HepG2 (cell line): ENCODE results near the gene SRP9. TPM values are rescaled to one million over a fixed set of nuclear protein-coding genes. Genes with fewer than 3 reads are reported as not detected.

Experiments
- AKAP8 ChIP-seq: sonication (generic); formaldehyde crosslinking; IDR thresholded peaks from 2 replicates; pipeline ENCODE4 v1.5.1; 2020; ENCODE audit warnings: mild to moderate bottlenecking, missing genetic modification reagents
- ATF1 ChIP-seq: IDR thresholded peaks from 2 replicates; pipeline ENCODE4 v1.6.1; 2016; ENCODE audit warnings: mild to moderate bottlenecking, control low read depth
- ATF7-NPFF ChIP-seq: sonication (generic); formaldehyde crosslinking; IDR thresholded peaks from 2 replicates; pipeline ENCODE4 v1.8.1; 2023; ENCODE audit warnings: mild to moderate bottlenecking, low read depth, missing genetic modification reagents, moderate library complexity
- CREB1 ChIP-seq, 2 experiments: fragments of 450-650 bp in 1 of 2; IDR thresholded peaks; 2 replicates each; pipeline ENCODE4 v1.6.1; 2016 to 2017; ENCODE audit warnings: control low read depth in 1 of 2, mild to moderate bottlenecking in 1 of 2, missing compliant biosample characterization in 1 of 2, missing genetic modification characterization in 1 of 2
- FOXJ3 ChIP-seq: sonication (generic); formaldehyde crosslinking; IDR thresholded peaks from 2 replicates; pipeline ENCODE4 v1.4.0; 2020; ENCODE audit warnings: missing genetic modification reagents, mild to moderate bottlenecking, borderline replicate concordance
- KDM3A ChIP-seq: IDR thresholded peaks from 2 replicates; pipeline ENCODE4 v1.6.1; 2018; ENCODE audit warnings: low read depth, missing compliant biosample characterization
- RCOR2 ChIP-seq: IDR thresholded peaks from 2 replicates; pipeline ENCODE4 v1.6.1; 2016; ENCODE audit warnings: missing biosample characterization, missing genetic modification reagents
- ZBTB42 ChIP-seq: sonication (generic); formaldehyde crosslinking; IDR thresholded peaks from 2 replicates; pipeline ENCODE4 v1.5.0; 2020; ENCODE audit warnings: mild to moderate bottlenecking, missing genetic modification reagents
- ZKSCAN5 ChIP-seq: sonication (generic); formaldehyde crosslinking; IDR thresholded peaks from 2 replicates; pipeline ENCODE4 v1.5.1; 2020; ENCODE audit warnings: mild to moderate bottlenecking, missing genetic modification reagents
- ZMYM2 ChIP-seq: sonication (generic); formaldehyde crosslinking; IDR thresholded peaks from 2 replicates; pipeline ENCODE4 v1.8.0; 2022; ENCODE audit warnings: mild to moderate bottlenecking, missing genetic modification reagents
- ZNF12 ChIP-seq: sonication (generic); formaldehyde crosslinking; IDR thresholded peaks from 2 replicates; pipeline ENCODE4 v1.5.0; 2020; ENCODE audit warnings: missing genetic modification reagents
- ZNF460 ChIP-seq: sonication (generic); formaldehyde crosslinking; IDR thresholded peaks from 2 replicates; pipeline ENCODE4 v1.5.1; 2020; ENCODE audit warnings: missing genetic modification reagents, mild to moderate bottlenecking, borderline replicate concordance
- ZNF543 ChIP-seq: sonication (generic); formaldehyde crosslinking; IDR thresholded peaks from 2 replicates; pipeline ENCODE4 v1.4.0; 2020; ENCODE audit warnings: mild to moderate bottlenecking, missing genetic modification reagents
- ZNF746 ChIP-seq: sonication (generic); formaldehyde crosslinking; IDR thresholded peaks from 2 replicates; pipeline ENCODE4 v1.8.0; 2022; ENCODE audit warnings: mild to moderate bottlenecking, missing genetic modification reagents
- polyA plus RNA-seq, 8 experiments: library from polyadenylated mRNA; depleted of rRNA in 3 of 8; stranded (reverse) in 7 of 8; unstranded in 1 of 8; fragments of >200 nt; fragmentation: Illumina TruSeq in 4 of 8; extraction: Trizol in 4 of 8; gene quantifications; 2 replicates each; pipeline versions ENCODE4 v1.2.1 to v1.2.3, GENCODE V29; 2011 to 2016; ENCODE audit warnings: low read depth in 4 of 8, missing spikeins in 1 of 8, mixed read lengths in 1 of 8; ENCODE audit not compliant: insufficient read depth in 1 of 8
- total RNA-seq, 5 experiments: library from RNA; depleted of rRNA; stranded (reverse); fragments of >200 nt; fragmentation: Illumina TruSeq; extraction: Trizol; gene quantifications; 2 replicates each; pipeline ENCODE4 v1.2.3, GENCODE V29; 2016; ENCODE audit warnings: low read depth in 1 of 5
- TF ChIP-seq, protein P1 (sequence below): sonication (generic); formaldehyde crosslinking; IDR thresholded peaks from 2 replicates; pipeline ENCODE4 v1.4.0; 2020; ENCODE audit warnings: low read depth, mild to moderate bottlenecking, missing genetic modification reagents
- TF ChIP-seq, protein P2 (sequence below): sonication (generic); formaldehyde crosslinking; IDR thresholded peaks from 2 replicates; pipeline ENCODE4 v1.5.0; 2020; ENCODE audit warnings: missing genetic modification reagents
- TF ChIP-seq, protein P3 (sequence below): sonication (generic); formaldehyde crosslinking; IDR thresholded peaks from 2 replicates; pipeline ENCODE4 v1.8.1; 2023; ENCODE audit warnings: mild to moderate bottlenecking, missing genetic modification reagents
- TF ChIP-seq, protein P4 (sequence below): sonication (generic); formaldehyde crosslinking; IDR thresholded peaks from 2 replicates; pipeline ENCODE4 v1.4.0; 2020; ENCODE audit warnings: mild to moderate bottlenecking, missing genetic modification reagents

Gene SRP9
- total and polyA plus RNA-seq, 2 of the 13 experiments (the other 11 are each of a cell fraction or from before 2014, with no cell fraction given): 251 to 307 TPM

DNA sequence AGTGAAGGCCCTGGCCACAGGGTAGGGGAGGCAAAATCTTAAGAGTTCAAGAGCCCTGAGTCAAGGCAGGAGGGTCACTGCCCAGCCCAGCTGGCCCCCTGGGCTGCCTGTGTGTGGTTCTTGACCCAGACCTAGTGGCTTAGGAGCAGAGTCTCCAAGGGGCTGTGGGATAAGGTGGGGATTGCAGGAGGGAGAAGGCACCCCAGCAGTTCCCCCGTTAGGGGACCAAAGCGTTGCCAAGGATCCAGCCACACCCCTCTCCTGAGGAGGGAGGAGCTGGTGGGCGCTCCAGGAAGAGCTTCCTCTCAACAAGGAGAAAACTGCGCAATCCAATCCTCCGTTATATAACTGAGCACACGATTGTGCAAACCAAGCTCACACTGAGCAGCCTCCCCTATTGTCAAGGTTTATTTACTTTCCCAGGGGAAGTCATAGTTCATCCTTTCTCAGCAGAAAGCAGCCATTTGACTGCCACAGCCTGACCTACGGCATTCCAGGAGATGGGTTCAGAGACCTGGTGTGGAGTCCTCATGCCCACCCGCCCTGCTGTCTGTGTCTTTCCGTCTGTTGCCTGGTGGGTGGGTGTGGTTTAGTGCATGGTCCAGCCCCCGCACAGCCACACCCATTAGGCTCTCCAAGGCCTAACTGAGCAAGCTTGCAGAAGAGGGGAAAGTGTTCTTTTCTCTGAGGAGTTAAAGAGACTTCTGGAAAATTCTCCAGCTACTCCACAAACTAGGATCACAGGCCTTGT, 35.8 kb downstream of the SRP9 start (continued):
- peak; percentile 90 for TF ChIP-seq ZMYM2 (CRISPR knock-in tag)
- peak; percentile 48; the same call in 1 of the 2 replicates for TF ChIP-seq ZNF460 (CRISPR knock-in tag)
- TF ChIP-seq ATF1 (CRISPR knock-in tag): peak; percentile 43; the same call in 1 of the 2 replicates
- TF ChIP-seq, protein P1, sequence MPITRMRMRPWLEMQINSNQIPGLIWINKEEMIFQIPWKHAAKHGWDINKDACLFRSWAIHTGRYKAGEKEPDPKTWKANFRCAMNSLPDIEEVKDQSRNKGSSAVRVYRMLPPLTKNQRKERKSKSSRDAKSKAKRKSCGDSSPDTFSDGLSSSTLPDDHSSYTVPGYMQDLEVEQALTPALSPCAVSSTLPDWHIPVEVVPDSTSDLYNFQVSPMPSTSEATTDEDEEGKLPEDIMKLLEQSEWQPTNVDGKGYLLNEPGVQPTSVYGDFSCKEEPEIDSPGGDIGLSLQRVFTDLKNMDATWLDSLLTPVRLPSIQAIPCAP (CRISPR knock-in tag): no peak; the same call in 1 of the 2 replicates
- peak; percentile 84; the same call in 1 of the 2 replicates for TF ChIP-seq ZNF746 (CRISPR knock-in tag)
- TF ChIP-seq, protein P2, sequence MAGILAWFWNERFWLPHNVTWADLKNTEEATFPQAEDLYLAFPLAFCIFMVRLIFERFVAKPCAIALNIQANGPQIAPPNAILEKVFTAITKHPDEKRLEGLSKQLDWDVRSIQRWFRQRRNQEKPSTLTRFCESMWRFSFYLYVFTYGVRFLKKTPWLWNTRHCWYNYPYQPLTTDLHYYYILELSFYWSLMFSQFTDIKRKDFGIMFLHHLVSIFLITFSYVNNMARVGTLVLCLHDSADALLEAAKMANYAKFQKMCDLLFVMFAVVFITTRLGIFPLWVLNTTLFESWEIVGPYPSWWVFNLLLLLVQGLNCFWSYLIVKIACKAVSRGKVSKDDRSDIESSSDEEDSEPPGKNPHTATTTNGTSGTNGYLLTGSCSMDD: no peak
- TF ChIP-seq ATF7-NPFF (CRISPR knock-in tag): peak; percentile 72; the same call in 1 of the 2 replicates
- peak; percentile 90; the same call in 1 of the 2 replicates for TF ChIP-seq AKAP8 (CRISPR knock-in tag)
- TF ChIP-seq CREB1 (IDR thresholded peaks at IDR 0.05): no peak
- TF ChIP-seq CREB1 (CRISPR knock-in tag; IDR thresholded peaks at IDR 0.05): peak; percentile 82
- no peak for TF ChIP-seq ZBTB42 (CRISPR knock-in tag)
- TF ChIP-seq FOXJ3 (CRISPR knock-in tag): peak; percentile 98
- TF ChIP-seq, protein P3, sequence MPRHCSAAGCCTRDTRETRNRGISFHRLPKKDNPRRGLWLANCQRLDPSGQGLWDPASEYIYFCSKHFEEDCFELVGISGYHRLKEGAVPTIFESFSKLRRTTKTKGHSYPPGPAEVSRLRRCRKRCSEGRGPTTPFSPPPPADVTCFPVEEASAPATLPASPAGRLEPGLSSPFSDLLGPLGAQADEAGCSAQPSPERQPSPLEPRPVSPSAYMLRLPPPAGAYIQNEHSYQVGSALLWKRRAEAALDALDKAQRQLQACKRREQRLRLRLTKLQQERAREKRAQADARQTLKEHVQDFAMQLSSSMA (CRISPR knock-in tag): peak; percentile 75
- TF ChIP-seq KDM3A (CRISPR knock-in tag): peak; percentile 89; the same call in 1 of the 2 replicates
- peak; percentile 93 for TF ChIP-seq ZNF543 (CRISPR knock-in tag)
- peak; percentile 96 for TF ChIP-seq RCOR2 (CRISPR knock-in tag)
- TF ChIP-seq, protein P4, sequence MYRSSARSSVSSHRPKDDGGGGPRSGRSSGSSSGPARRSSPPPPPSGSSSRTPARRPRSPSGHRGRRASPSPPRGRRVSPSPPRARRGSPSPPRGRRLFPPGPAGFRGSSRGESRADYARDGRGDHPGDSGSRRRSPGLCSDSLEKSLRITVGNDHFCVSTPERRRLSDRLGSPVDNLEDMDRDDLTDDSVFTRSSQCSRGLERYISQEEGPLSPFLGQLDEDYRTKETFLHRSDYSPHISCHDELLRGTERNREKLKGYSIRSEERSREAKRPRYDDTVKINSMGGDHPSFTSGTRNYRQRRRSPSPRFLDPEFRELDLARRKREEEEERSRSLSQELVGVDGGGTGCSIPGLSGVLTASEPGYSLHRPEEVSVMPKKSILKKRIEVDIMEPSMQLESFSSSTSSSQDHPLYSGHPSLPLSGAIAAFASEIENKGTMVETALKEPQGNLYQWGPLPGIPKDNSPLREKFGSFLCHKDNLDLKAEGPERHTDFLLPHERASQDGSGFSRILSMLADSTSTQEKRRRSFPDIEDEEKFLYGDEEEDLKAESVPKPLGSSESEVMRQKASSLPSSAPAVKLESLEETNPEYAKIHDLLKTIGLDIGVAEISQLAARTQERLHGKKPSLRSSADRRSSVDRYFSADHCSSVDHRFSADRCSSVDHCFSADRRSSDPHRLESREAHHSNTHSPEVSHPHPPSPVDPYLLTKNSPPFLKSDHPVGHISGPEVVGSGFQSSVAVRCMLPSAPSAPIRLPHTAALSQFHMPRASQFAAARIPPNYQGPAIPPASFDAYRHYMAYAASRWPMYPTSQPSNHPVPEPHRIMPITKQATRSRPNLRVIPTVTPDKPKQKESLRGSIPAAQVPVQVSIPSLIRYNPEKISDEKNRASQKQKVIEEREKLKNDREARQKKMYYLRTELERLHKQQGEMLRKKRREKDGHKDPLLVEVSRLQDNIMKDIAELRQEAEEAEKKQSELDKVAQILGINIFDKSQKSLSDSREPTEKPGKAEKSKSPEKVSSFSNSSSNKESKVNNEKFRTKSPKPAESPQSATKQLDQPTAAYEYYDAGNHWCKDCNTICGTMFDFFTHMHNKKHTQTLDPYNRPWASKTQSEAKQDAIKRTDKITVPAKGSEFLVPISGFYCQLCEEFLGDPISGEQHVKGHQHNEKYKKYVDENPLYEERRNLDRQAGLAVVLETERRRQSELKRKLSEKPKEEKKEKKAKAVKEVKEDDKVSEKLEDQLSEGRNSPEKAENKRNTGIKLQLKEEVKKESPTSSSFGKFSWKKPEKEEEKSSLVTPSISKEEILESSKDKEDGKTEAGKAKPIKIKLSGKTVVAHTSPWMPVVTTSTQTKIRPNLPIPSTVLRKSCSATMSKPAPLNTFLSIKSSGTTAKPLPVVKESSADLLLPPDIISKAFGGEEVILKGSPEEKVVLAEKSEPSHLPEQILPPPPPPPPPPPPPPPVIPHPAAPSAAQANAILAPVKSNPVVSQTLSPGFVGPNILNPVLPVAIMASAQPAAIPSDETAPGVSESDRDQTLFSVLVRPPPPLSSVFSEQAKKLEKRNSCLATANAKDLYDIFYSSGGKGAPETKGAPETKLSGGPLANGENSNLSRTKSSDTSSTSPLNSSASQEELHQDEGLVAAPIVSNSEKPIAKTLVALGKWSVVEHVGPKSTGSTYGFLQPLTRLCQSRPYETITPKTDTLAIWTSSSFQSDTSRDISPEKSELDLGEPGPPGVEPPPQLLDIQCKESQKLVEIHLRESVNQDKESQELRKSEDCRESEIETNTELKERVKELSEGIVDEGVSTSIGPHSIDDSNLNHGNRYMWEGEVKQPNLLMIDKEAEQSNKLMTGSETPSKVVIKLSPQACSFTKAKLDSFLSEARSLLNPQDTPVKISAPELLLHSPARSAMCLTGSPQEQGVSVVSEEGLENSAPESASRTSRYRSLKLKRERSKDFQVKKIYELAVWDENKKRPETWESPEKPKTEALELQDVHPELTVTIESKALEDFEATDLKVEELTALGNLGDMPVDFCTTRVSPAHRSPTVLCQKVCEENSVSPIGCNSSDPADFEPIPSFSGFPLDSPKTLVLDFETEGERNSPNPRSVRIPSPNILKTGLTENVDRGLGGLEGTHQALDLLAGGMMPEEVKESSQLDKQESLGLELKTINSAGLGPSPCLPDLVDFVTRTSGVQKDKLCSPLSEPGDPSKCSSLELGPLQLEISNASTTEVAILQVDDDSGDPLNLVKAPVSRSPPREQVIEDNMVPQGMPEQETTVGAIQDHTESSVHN: peak; percentile 86; the same call in 1 of the 2 replicates
- TF ChIP-seq ZKSCAN5 (CRISPR knock-in tag): 0 out of 2 replicates have a peak, but pooled peaks have one; percentile 40
- peak; percentile 89 for TF ChIP-seq ZNF12 (CRISPR knock-in tag)
